SK-N-SH treated with all-trans-retinoic acid at 6 μM for 48 hours (cell line): ENCODE measurements around the gene SCARF2.

ENCODE experiments used
- CSDC2 ChIP-seq: fragments of 250-450 bp; sonication (Bioruptor Pico); IDR thresholded peaks from 2 replicates; pipeline ENCODE4 v1.5.0; 2020; ENCODE audit warnings: mild to moderate bottlenecking, moderate library complexity
- CSRNP3 ChIP-seq: fragments of 250-450 bp; sonication (Bioruptor Pico); IDR thresholded peaks from 2 replicates; pipeline ENCODE4 v1.5.1; 2021; ENCODE audit warnings: mild to moderate bottlenecking, moderate library complexity
- OSR1 ChIP-seq: fragments of 250-450 bp; sonication (Bioruptor Pico); IDR thresholded peaks from 2 replicates; pipeline ENCODE4 v1.8.0; 2022; ENCODE audit warnings: moderate library complexity, mild to moderate bottlenecking, inconsistent platforms
- RARB ChIP-seq: fragments of 250-450 bp; sonication (Bioruptor Pico); IDR thresholded peaks from 2 replicates; pipeline ENCODE4 v1.8.0; 2021; ENCODE audit warnings: mild to moderate bottlenecking, moderate library complexity
- TCF4 ChIP-seq: fragments of 250-450 bp; sonication (Bioruptor Pico); IDR thresholded peaks from 2 replicates; pipeline ENCODE4 v1.8.0; 2021; ENCODE audit warnings: mild to moderate bottlenecking, moderate library complexity, borderline replicate concordance
- ZFP3 ChIP-seq: fragments of 250-450 bp; sonication (Bioruptor Pico); IDR thresholded peaks from 2 replicates; pipeline ENCODE4 v1.5.0; 2020; ENCODE audit warnings: mild to moderate bottlenecking, moderate library complexity
- ZFP30 ChIP-seq: fragments of 450-650 bp; formaldehyde crosslinking; IDR thresholded peaks from 2 replicates; pipeline ENCODE4 v1.5.0; 2022; ENCODE audit warnings: mild to moderate bottlenecking, moderate library complexity
- ZNF70 ChIP-seq: fragments of 450-650 bp; formaldehyde crosslinking; IDR thresholded peaks from 2 replicates; pipeline ENCODE4 v1.5.0; 2020; ENCODE audit warnings: mild to moderate bottlenecking, moderate library complexity
- ZNF8 ChIP-seq: fragments of 450-650 bp; formaldehyde crosslinking; IDR thresholded peaks from 2 replicates; pipeline ENCODE4 v1.5.0; 2020; ENCODE audit warnings: mild to moderate bottlenecking, moderate library complexity
- TF ChIP-seq, protein P1 (sequence below): fragments of 250-450 bp; sonication (Bioruptor Pico); IDR thresholded peaks from 2 replicates; pipeline ENCODE4 v1.5.1; 2020; ENCODE audit warnings: low read depth, mild to moderate bottlenecking, moderate library complexity

DNA sequence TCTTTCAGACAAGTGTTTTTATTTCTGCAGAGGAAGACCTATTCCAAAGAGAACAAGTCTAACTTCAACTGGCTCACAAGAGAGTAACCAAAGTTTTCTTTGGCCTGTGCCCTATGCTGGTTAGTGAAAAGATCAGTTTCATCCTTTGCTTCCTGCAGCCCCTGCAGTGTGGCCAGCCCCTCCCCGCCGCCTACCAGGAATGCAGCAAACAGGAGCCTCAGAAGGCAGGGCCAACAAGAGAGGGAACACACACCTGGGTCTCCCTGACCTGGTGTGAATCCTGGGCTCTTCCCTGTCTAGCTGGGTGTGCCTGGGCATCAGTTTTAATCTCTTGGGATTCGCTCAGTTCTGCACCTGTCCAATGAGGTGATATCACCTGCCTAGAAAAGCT is 21.5 kb upstream of the SCARF2 start:
- TF ChIP-seq ZNF70 (CRISPR knock-in tag) (no peak), ZFP3 (CRISPR knock-in tag) (no peak), ZFP30 (no peak), TCF4 (CRISPR knock-in tag) (no peak), CSDC2 (CRISPR knock-in tag) (no peak), ZNF8 (CRISPR knock-in tag) (no peak), OSR1 (CRISPR knock-in tag) (no peak), RARB (CRISPR knock-in tag) (no peak), CSRNP3 (no peak)
- TF ChIP-seq, protein P1, sequence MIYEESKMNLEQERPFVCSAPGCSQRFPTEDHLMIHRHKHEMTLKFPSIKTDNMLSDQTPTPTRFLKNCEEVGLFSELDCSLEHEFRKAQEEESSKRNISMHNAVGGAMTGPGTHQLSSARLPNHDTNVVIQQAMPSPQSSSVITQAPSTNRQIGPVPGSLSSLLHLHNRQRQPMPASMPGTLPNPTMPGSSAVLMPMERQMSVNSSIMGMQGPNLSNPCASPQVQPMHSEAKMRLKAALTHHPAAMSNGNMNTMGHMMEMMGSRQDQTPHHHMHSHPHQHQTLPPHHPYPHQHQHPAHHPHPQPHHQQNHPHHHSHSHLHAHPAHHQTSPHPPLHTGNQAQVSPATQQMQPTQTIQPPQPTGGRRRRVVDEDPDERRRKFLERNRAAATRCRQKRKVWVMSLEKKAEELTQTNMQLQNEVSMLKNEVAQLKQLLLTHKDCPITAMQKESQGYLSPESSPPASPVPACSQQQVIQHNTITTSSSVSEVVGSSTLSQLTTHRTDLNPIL (CRISPR knock-in tag): no peak
